Lower leg skin (tissue), 3 donors: ENCODE measurements around the gene EHBP1.

ENCODE experiments used
- CTCF ChIP-seq, 3 donors: fragments of 450-650 bp; IDR thresholded peaks; one replicate each; pipeline ENCODE4 v1.5.1; 2016; ENCODE audit warnings: antibody characterized with exemption in 3 of 3, mild to moderate bottlenecking in 3 of 3, moderate library complexity in 2 of 3
- POLR2A ChIP-seq, 2 donors: fragments of 450-650 bp; IDR thresholded peaks; one replicate each; pipeline ENCODE4 v1.6.1; 2016 to 2017; ENCODE audit warnings: antibody characterized with exemption in 2 of 2, mild to moderate bottlenecking in 1 of 2, moderate library complexity in 1 of 2

- TF ChIP-seq POLR2A (IDR thresholded peaks at IDR 0.05) (no peak), CTCF (IDR thresholded peaks at IDR 0.05) (no peak)
Measured at GRCh38 chr2:62845256-62845655, 139.7 kb downstream of the EHBP1 start.
